DOHH2 (cell line): Measurements from ENCODE around the gene TMEM203.

ENCODE experiments used
- EZH2phosphoT487 ChIP-seq: fragments of 200-600 bp; sonication (generic); IDR thresholded peaks from 2 replicates; pipeline ENCODE4 v1.6.1; 2017; ENCODE audit warnings: borderline replicate concordance, mild to moderate bottlenecking, antibody characterized with exemption, low read length, moderate library complexity, mixed read lengths
- TF ChIP-seq, protein P1 (sequence below): fragments of 200-600 bp; sonication (generic); IDR thresholded peaks from one replicate; pipeline ENCODE4 v1.5.1; 2014; ENCODE audit warnings: antibody characterized with exemption, mild to moderate bottlenecking, low read depth, low read length; ENCODE audit not compliant: poor library complexity, severe bottlenecking

DNA sequence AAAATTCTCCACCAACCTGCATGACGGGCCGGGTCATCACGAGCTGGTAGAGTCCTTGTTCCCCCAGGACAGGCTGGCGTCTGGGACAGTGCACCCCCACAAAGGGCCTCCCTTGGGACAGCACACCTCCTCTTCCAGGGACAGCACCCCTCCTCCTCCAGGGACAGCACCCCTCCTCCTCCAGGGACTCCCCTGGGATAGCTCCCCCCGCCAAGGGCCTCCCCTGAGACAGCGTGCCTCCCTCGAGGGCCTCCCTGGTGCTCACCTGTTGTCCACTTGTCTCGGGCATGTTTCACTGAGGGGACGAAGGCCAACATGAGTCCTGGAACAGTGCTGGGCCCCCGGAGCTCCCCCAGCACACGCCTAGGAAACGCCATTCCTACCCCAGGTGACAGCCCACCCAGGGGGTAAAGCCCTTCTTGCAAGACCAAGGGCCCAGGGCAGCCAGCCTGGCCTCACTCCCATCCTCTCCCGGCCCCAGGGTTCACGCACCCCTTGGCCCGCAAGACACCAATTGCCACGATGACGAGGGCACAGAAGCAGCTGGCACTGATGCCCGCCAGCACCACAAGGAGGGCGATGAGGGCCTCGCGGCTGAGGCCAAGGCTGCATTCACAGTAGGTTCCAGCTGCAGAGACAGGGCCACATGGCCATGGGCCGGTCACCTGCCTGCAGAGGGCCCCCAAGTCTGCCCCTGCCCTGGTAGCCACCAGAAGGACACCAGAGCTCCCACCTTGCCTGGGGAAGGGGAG is 34.1 kb downstream of the TMEM203 start:
- TF ChIP-seq, protein P1, sequence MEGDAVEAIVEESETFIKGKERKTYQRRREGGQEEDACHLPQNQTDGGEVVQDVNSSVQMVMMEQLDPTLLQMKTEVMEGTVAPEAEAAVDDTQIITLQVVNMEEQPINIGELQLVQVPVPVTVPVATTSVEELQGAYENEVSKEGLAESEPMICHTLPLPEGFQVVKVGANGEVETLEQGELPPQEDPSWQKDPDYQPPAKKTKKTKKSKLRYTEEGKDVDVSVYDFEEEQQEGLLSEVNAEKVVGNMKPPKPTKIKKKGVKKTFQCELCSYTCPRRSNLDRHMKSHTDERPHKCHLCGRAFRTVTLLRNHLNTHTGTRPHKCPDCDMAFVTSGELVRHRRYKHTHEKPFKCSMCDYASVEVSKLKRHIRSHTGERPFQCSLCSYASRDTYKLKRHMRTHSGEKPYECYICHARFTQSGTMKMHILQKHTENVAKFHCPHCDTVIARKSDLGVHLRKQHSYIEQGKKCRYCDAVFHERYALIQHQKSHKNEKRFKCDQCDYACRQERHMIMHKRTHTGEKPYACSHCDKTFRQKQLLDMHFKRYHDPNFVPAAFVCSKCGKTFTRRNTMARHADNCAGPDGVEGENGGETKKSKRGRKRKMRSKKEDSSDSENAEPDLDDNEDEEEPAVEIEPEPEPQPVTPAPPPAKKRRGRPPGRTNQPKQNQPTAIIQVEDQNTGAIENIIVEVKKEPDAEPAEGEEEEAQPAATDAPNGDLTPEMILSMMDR, result no peak
- no peak for TF ChIP-seq EZH2phosphoT487
